Measurements from ENCODE around the gene VDR.

VDR gene

GRCh38 chr12:47793015-47793681 lies 111.6 kb downstream of the VDR start:
- no peak for DNase-seq (ENCODE audit: low read depth)

- DNase-seq (ENCODE audit: low read depth), result no peak
These were observed 112.9 kb downstream of the VDR start for GRCh38 chr12:47791874-47792273.
